Natural killer cell (primary cell): Measurements from ENCODE around the gene GSX2. TPM values are rescaled to one million over a fixed set of nuclear protein-coding genes. Genes with fewer than 3 reads are reported as not detected.
"Not testable (repeated sequence)": the region's sequence is repeated elsewhere in the genome, so short reads cannot be mapped to it uniquely, and the experiment has no call there.

Experiments used
- ATAC-seq, 3 donors: fragments of 150-1000 bp in 2 of 3; fragments of 200-7000 bp in 1 of 3; cut with Tn5 transposase; 1 replicate in 1 of 3; 2 replicates in 2 of 3; pipeline ENCODE4 v1.10.0; 2021; ENCODE audit warnings: mild to moderate bottlenecking in 2 of 3, moderate library complexity in 2 of 3
- DNase-seq, 2 donors: peaks; one replicate each; pipeline versions ENCODE4 v3.0.0 to v3.0.0-alpha.2; 2013 to 2021; ENCODE audit warnings: mixed read lengths in 1 of 2
- H3K27ac ChIP-seq: one replicate; pipeline ENCODE4 v1.5.1; 2013; ENCODE audit warnings: mild to moderate bottlenecking, low read length
- H3K27me3 ChIP-seq: one replicate; pipeline ENCODE4 v1.6.1; 2013; ENCODE audit warnings: low read length; ENCODE audit not compliant: control insufficient read depth, insufficient read depth
- H3K36me3 ChIP-seq: one replicate; pipeline ENCODE4 v1.6.1; 2013; ENCODE audit warnings: low read length; ENCODE audit not compliant: control insufficient read depth, insufficient read depth
- H3K4me1 ChIP-seq: one replicate; pipeline ENCODE4 v1.6.1; 2013; ENCODE audit warnings: low read length; ENCODE audit not compliant: control insufficient read depth, insufficient read depth
- H3K4me3 ChIP-seq: one replicate; pipeline ENCODE4 v1.5.1; 2013; ENCODE audit warnings: low read length
- H3K9me3 ChIP-seq: one replicate; pipeline ENCODE4 v1.6.1; 2013; ENCODE audit warnings: low read length; ENCODE audit not compliant: control insufficient read depth, insufficient read depth
- H3K27ac Mint-ChIP-seq, 2 donors: one replicate each; pipeline ENCODE4 v1.8.0; 2022; ENCODE audit warnings: mild to moderate bottlenecking in 2 of 2, mixed read lengths in 2 of 2, moderate library complexity in 1 of 2
- H3K27me3 Mint-ChIP-seq, 2 donors: one replicate each; pipeline ENCODE4 v1.8.0; 2022; ENCODE audit warnings: low read depth in 2 of 2, mixed read lengths in 2 of 2
- H3K36me3 Mint-ChIP-seq: one replicate; pipeline ENCODE4 v1.8.0; 2022; ENCODE audit warnings: mixed read lengths
- H3K4me1 Mint-ChIP-seq, 2 donors: one replicate each; pipeline ENCODE4 v1.8.0; 2022; ENCODE audit warnings: mixed read lengths in 2 of 2
- H3K4me3 Mint-ChIP-seq: one replicate; pipeline ENCODE4 v1.8.0; 2022; ENCODE audit warnings: mild to moderate bottlenecking, moderate library complexity, mixed read lengths
- H3K9me3 Mint-ChIP-seq, 2 donors: one replicate each; pipeline ENCODE4 v1.8.0; 2022; ENCODE audit warnings: mixed read lengths in 2 of 2
- WGBS: methylation state at CpG from one replicate; pipeline ENCODE4 v1.1.7; 2013; ENCODE audit warnings: missing lambda C conversion rate; ENCODE audit not compliant: insufficient coverage; 5-methylcytosine and 5-hydroxymethylcytosine counted together
- intact Hi-C: fragments of 100-400 bp; cut with micrococcal nuclease; formaldehyde crosslinking; loops from one replicate; pipeline ENCODE4 v1.14.2; 2022
- total RNA-seq, 4 donors: library from RNA; stranded (reverse); fragments of 120-200 nt in 1 of 4; gene quantifications; one replicate each; pipeline versions ENCODE4 v1.2.3 to v1.2.4, GENCODE V29; 2013 to 2022
- TF ChIP-seq, protein P1 (sequence below): fragments of 200-600 bp; IDR thresholded peaks from one replicate; pipeline ENCODE4 v1.8.0; 2022; ENCODE audit warnings: antibody characterized with exemption

GSX2 gene
- total RNA-seq, 3 donors from 2014 or later (not counting 1 experiment from before 2014, with no cell fraction given) = not detected

DNA sequence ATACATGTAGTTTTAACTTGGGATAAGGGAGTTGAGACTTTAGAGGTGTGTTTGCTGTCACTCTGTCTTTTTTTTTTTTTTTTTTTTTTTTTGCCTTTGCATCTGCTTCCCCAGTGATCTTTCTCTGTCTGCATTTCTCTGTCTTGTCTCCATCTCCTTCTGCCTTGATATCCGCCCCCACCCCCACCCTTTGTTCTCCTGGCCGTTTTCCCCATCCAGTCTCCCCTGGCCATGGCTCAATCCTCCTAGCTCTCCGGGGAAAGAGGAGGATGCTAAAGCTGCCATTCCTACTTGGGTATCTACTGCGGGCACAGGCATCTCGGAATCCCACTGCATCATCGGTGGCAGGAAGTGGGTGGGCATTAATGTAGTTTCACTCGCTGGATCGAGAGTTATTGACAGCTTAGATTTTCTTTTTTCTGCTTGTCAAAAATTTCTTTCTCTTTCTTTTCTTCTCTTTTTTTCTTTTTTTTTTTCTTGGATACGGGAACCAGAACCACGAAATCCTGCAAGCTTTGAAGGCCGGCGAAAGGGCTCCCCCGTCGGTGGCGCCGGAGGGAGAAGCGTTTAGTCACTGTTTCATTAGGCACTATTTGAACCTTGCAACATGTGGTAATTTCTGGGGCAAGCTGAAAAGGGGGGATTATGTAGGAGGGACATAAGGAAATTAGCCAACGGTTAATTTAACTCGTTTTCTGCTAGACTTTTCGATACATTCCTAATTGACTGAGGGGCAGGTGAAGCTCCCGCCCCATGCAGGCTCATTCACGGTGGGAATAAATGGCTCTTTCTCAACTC lies 8.2 kb downstream of the GSX2 start:
- no peak overlapping the region for H3K27ac ChIP-seq
- H3K36me3 Mint-ChIP-seq = no peaks in the 10 kb centered on the region
- H3K36me3 ChIP-seq = no peaks in the 10 kb centered on the region
- intact Hi-C loops = no loop called here
- no peaks in the 10 kb centered on the region for H3K9me3 Mint-ChIP-seq
- peak overlapping the region; percentile 80 for H3K4me3 Mint-ChIP-seq
- TF ChIP-seq, protein P1, sequence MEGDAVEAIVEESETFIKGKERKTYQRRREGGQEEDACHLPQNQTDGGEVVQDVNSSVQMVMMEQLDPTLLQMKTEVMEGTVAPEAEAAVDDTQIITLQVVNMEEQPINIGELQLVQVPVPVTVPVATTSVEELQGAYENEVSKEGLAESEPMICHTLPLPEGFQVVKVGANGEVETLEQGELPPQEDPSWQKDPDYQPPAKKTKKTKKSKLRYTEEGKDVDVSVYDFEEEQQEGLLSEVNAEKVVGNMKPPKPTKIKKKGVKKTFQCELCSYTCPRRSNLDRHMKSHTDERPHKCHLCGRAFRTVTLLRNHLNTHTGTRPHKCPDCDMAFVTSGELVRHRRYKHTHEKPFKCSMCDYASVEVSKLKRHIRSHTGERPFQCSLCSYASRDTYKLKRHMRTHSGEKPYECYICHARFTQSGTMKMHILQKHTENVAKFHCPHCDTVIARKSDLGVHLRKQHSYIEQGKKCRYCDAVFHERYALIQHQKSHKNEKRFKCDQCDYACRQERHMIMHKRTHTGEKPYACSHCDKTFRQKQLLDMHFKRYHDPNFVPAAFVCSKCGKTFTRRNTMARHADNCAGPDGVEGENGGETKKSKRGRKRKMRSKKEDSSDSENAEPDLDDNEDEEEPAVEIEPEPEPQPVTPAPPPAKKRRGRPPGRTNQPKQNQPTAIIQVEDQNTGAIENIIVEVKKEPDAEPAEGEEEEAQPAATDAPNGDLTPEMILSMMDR = no peak
- DNase-seq (peak in 1 of 2 donors; percentile 36), ATAC-seq (no peak)
- peaks cover 71 to 81% of the 10 kb centered on the region in 2 donors for H3K27me3 Mint-ChIP-seq
- H3K4me3 ChIP-seq = no peak overlapping the region
- H3K4me1 Mint-ChIP-seq = peaks cover 7% of the 10 kb centered on the region in 2 donors
- H3K9me3 ChIP-seq = no peaks in the 10 kb centered on the region
- H3K27me3 ChIP-seq = peaks cover 54% of the 10 kb centered on the region
- no peak overlapping the region for H3K27ac Mint-ChIP-seq
- WGBS = 10% methylated on average over 20 of the region's 22 CpGs
- peaks cover 20% of the 10 kb centered on the region for H3K4me1 ChIP-seq

DNA sequence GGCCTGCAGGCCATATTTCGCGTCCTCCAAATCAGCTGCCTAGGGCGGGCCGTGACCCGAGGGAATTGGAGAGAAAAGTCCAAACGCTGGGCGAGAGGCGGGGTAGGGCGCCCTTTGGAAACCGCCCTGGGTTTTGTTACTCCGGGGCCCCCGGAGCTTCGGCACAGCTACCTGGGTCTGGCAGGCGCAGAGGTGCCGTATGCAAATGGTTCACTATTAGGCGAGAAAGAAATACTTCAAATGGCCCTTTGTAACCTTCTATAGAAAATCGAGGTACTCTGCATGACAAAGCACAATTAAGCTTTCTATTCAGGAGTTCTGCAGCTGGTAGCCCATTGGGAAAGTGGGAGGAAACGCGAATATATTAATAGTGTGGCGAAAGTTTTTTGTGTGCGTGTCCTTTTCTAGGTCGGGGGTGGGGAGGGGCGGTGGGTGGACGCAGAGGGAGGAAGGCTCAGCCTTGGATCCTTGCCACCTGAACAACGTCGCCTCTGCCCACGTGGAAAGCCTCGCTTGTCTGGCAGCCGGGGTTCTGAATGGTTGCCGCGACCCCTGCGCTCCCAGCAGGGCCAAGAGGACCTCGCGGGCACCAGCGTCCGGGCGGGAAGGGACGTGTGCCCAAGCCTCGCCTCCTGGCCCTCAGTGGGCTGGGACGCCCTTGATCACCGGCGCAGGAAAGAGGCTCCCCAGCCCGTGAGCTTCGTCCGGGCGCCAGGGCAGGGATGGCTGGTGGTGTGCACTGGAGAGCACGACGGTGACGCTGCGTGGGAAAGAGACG lies 9.5 kb downstream of the GSX2 start:
- TF ChIP-seq, protein P1 = no peak
- H3K4me3 Mint-ChIP-seq = no peak overlapping the region
- intact Hi-C loops = no loop called here
- H3K27me3 Mint-ChIP-seq = peaks cover 64 to 69% of the 10 kb centered on the region in 2 donors
- WGBS = 8% methylated on average over 51 of the region's 51 CpGs
- ATAC-seq (no peak), DNase-seq (no peak)
- Histone ChIP-seq H3K27ac (no peak overlapping the region), H3K27me3 (peaks cover 43% of the 10 kb centered on the region), H3K4me3 (no peak overlapping the region), H3K9me3 (no peaks in the 10 kb centered on the region), H3K4me1 (peaks cover 20% of the 10 kb centered on the region), H3K36me3 (no peaks in the 10 kb centered on the region)
- H3K9me3 Mint-ChIP-seq = no peaks in the 10 kb centered on the region
- H3K27ac Mint-ChIP-seq = no peak overlapping the region
- H3K4me1 Mint-ChIP-seq = peaks cover 7% of the 10 kb centered on the region in 2 donors
- H3K36me3 Mint-ChIP-seq = no peaks in the 10 kb centered on the region

DNA sequence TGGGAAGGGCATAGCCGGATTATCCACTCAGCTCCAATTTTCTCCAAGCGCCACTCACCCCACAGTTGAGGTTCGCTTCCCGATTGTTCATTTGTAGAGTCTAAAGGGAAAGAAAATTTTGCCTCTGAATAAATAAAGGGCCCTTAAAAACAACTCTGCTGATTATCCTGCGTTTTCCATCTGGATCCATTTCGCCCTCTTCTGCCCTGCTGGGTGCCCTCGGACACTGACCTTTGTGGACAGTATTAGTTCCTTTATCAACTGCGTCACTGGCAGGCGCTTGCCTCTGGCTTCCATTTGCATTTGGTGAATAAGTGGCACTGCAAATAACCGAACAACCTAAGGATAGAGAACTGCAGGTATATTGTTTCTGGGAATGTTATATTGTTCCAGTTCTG lies 10.1 kb downstream of the GSX2 start:
- no peak overlapping the region for H3K27ac ChIP-seq
- H3K9me3 ChIP-seq = no peaks in the 10 kb centered on the region
- Mint-ChIP-seq H3K27me3 (peaks cover 61 to 63% of the 10 kb centered on the region in 2 donors), H3K4me3 (no peak overlapping the region), H3K27ac (no peak overlapping the region), H3K36me3 (no peaks in the 10 kb centered on the region), H3K9me3 (no peaks in the 10 kb centered on the region), H3K4me1 (peaks cover 7% of the 10 kb centered on the region in 2 donors)
- DNase-seq = no peak
- TF ChIP-seq, protein P1 = no peak
- peaks cover 20% of the 10 kb centered on the region for H3K4me1 ChIP-seq
- 29% methylated on average over 6 of the region's 10 CpGs for WGBS
- no peak for ATAC-seq
- no peak overlapping the region for H3K4me3 ChIP-seq
- intact Hi-C loops = no loop called here
- no peaks in the 10 kb centered on the region for H3K36me3 ChIP-seq
- peaks cover 43% of the 10 kb centered on the region for H3K27me3 ChIP-seq

DNA sequence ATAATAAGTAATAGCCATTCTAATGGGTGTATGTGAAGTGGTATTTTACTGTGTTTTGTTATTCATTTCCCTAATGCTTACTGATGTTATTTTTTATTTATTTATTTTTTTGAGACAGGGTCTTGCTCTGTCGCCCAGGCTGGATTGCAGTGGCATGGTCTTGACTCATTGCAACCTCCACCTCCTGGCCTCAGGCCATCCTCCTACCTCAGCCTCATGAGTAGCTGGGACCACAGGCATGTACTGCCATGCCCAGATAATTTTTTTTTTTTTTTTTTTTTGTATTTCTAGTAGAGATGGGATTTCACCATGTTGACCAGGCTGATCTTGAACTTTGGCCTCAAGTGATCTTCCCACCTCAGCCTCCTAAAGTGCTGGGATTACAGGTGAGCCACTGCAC lies 13.2 kb downstream of the GSX2 start:
- 100% methylated on average over 1 of the region's 1 CpG for WGBS
- H3K9me3 Mint-ChIP-seq, H3K27ac ChIP-seq, H3K9me3 ChIP-seq, H3K36me3 Mint-ChIP-seq, DNase-seq, H3K4me3 ChIP-seq, H3K4me3 Mint-ChIP-seq, H3K27ac Mint-ChIP-seq, H3K36me3 ChIP-seq, ATAC-seq, intact Hi-C loops, H3K4me1 Mint-ChIP-seq: not testable (repeated sequence)
- H3K4me1 ChIP-seq = peaks cover 17% of the 10 kb centered on the region
- peaks cover 41 to 50% of the 10 kb centered on the region in 2 donors for H3K27me3 Mint-ChIP-seq
- peaks cover 28% of the 10 kb centered on the region for H3K27me3 ChIP-seq

DNA sequence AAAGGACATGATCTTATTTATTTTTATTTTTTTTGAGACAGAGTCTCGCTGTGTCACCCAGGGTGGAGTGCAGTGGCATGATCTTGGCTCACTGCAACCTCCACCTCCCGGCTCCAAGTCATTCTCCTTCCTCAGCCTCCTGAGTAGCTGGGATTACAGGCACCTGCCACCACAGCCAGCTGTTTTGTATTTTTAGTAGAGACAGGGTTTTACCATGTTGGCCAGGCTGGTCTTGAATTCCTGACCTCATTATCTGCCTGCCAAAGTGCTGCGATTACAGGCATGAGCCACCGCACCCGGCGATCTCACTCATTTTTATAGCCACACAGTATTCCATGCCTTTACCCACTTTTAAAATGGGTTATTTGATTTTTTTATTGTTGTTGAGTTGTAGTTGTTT lies 16.3 kb downstream of the GSX2 start:
- DNase-seq, H3K4me1 Mint-ChIP-seq, H3K9me3 ChIP-seq, H3K4me3 ChIP-seq, H3K27ac ChIP-seq, H3K36me3 Mint-ChIP-seq, H3K27ac Mint-ChIP-seq, H3K4me3 Mint-ChIP-seq, H3K9me3 Mint-ChIP-seq, H3K4me1 ChIP-seq, H3K36me3 ChIP-seq, H3K27me3 ChIP-seq, ATAC-seq, intact Hi-C loops: not testable (repeated sequence)
- 94% methylated on average over 6 of the region's 6 CpGs for WGBS
- H3K27me3 Mint-ChIP-seq = peaks cover 18 to 30% of the 10 kb centered on the region in 2 donors
